Endodermal cell (in vitro differentiated cells): ENCODE data around the gene KCNJ1. TPM values are rescaled to one million over a fixed set of nuclear protein-coding genes. Genes with fewer than 3 reads are reported as not detected.

ENCODE experiments used
- DNase-seq: peaks from one replicate; pipeline ENCODE4 v3.0.0-alpha.2; 2017
- H3K27ac ChIP-seq: 2 replicates; pipeline ENCODE4 v1.5.1; 2013; ENCODE audit warnings: mild to moderate bottlenecking, low read depth, low read length, moderate library complexity
- H3K27me3 ChIP-seq: 2 replicates; pipeline ENCODE4 v1.6.1; 2013; ENCODE audit warnings: mild to moderate bottlenecking, low read length, moderate library complexity; ENCODE audit not compliant: insufficient read depth, control insufficient read depth, poor library complexity, severe bottlenecking
- H3K36me3 ChIP-seq: 2 replicates; pipeline ENCODE4 v1.7.0; 2013; ENCODE audit warnings: mild to moderate bottlenecking, low read length, moderate library complexity; ENCODE audit not compliant: control insufficient read depth, insufficient read depth
- H3K4me1 ChIP-seq: one replicate; pipeline ENCODE4 v1.7.0; 2013; ENCODE audit warnings: low read length; ENCODE audit not compliant: control insufficient read depth, insufficient read depth
- H3K4me3 ChIP-seq: 2 replicates; pipeline ENCODE4 v1.5.1; 2013; ENCODE audit warnings: mild to moderate bottlenecking, low read length, moderate library complexity
- H3K9ac ChIP-seq: 2 replicates; pipeline ENCODE4 v1.6.1; 2013; ENCODE audit warnings: mild to moderate bottlenecking, low read length, moderate library complexity; ENCODE audit not compliant: poor library complexity, severe bottlenecking; ENCODE audit errors: extremely low read depth
- H3K9me3 ChIP-seq: 2 replicates; pipeline ENCODE4 v1.6.1; 2013; ENCODE audit warnings: mild to moderate bottlenecking, low read length, moderate library complexity; ENCODE audit not compliant: control insufficient read depth
- H3K27ac Mint-ChIP-seq: 2 replicates; pipeline ENCODE4 v1.8.0; 2020; ENCODE audit warnings: mixed read lengths
- H3K27me3 Mint-ChIP-seq: 2 replicates; pipeline ENCODE4 v1.8.0; 2021; ENCODE audit warnings: mild to moderate bottlenecking, mixed read lengths; ENCODE audit not compliant: insufficient read depth
- H3K36me3 Mint-ChIP-seq: 2 replicates; pipeline ENCODE4 v1.8.0; 2020; ENCODE audit warnings: low read depth, mixed read lengths
- H3K4me1 Mint-ChIP-seq: 2 replicates; pipeline ENCODE4 v1.8.0; 2020; ENCODE audit warnings: mixed read lengths
- H3K4me3 Mint-ChIP-seq: 2 replicates; pipeline ENCODE4 v1.8.0; 2020; ENCODE audit warnings: mild to moderate bottlenecking, moderate library complexity, mixed read lengths
- H3K9me3 Mint-ChIP-seq: 2 replicates; pipeline ENCODE4 v1.8.0; 2020; ENCODE audit warnings: mild to moderate bottlenecking, mixed read lengths
- WGBS, 2 experiments: methylation state at CpG; one replicate each; pipeline versions ENCODE4 v1.1.5 to v1.1.7; 2013; ENCODE audit warnings: missing lambda C conversion rate in 2 of 2, mixed read lengths in 1 of 2; ENCODE audit not compliant: insufficient coverage in 1 of 2, insufficient read length in 1 of 2; 5-methylcytosine and 5-hydroxymethylcytosine counted together
- total RNA-seq, 2 donors: library from RNA; stranded (reverse); fragmentation: NEBNext Ultra II Directional in 1 of 2; extraction: Animal tissue kit (Norgen Biotek cat#: 25700) in 1 of 2; gene quantifications; 2 replicates in 1 of 2; 3 replicates in 1 of 2; pipeline ENCODE4 v1.2.1, GENCODE V29; 2021
- TF ChIP-seq, protein P1 (sequence below): fragments of 200-600 bp; sonication (generic); conservative IDR thresholded peaks from 2 replicates; pipeline ENCODE4 v1.5.0; 2021; ENCODE audit warnings: antibody characterized with exemption, mild to moderate bottlenecking

KCNJ1 gene
- total RNA-seq, 2 donors from 2014 or later, result not detected

DNA sequence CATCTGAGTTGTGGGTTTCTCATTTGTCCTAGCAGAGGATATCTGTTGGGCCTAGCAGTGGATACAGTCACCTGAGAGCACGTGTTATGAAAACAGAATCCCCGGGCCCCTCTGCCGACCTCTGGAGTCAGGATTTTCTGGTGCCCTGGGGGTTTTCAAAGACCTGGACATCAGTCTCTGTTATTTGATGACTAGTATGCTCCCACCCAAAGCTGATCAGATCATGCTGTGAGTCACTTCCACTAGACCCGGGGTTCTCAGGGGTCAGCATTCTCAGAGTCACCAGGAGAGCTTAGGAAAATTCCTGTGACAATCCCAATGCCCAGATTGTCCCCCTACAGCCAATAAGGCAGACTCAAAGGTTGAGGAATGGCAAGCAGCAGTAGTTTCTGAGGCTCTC, 38.7 kb downstream of the KCNJ1 start:
- Mint-ChIP-seq H3K36me3 (no peaks in the 10 kb centered on the region), H3K4me3 (no peak overlapping the region), H3K4me1 (peaks cover 5% of the 10 kb centered on the region), H3K27me3 (peaks cover 5% of the 10 kb centered on the region), H3K27ac (no peak overlapping the region), H3K9me3 (no peaks in the 10 kb centered on the region)
- Histone ChIP-seq H3K27ac (no peak overlapping the region), H3K27me3 (no peaks in the 10 kb centered on the region), H3K36me3 (no peaks in the 10 kb centered on the region), H3K4me1 (no peaks in the 10 kb centered on the region), H3K9me3 (no peaks in the 10 kb centered on the region), H3K9ac (no peak overlapping the region), H3K4me3 (no peak overlapping the region)
- no peak for DNase-seq
- 85 to 88% methylated on average over 4 of the region's 4 CpGs for WGBS, 2 experiments
- TF ChIP-seq, protein P1, sequence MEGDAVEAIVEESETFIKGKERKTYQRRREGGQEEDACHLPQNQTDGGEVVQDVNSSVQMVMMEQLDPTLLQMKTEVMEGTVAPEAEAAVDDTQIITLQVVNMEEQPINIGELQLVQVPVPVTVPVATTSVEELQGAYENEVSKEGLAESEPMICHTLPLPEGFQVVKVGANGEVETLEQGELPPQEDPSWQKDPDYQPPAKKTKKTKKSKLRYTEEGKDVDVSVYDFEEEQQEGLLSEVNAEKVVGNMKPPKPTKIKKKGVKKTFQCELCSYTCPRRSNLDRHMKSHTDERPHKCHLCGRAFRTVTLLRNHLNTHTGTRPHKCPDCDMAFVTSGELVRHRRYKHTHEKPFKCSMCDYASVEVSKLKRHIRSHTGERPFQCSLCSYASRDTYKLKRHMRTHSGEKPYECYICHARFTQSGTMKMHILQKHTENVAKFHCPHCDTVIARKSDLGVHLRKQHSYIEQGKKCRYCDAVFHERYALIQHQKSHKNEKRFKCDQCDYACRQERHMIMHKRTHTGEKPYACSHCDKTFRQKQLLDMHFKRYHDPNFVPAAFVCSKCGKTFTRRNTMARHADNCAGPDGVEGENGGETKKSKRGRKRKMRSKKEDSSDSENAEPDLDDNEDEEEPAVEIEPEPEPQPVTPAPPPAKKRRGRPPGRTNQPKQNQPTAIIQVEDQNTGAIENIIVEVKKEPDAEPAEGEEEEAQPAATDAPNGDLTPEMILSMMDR, result no peak

DNA sequence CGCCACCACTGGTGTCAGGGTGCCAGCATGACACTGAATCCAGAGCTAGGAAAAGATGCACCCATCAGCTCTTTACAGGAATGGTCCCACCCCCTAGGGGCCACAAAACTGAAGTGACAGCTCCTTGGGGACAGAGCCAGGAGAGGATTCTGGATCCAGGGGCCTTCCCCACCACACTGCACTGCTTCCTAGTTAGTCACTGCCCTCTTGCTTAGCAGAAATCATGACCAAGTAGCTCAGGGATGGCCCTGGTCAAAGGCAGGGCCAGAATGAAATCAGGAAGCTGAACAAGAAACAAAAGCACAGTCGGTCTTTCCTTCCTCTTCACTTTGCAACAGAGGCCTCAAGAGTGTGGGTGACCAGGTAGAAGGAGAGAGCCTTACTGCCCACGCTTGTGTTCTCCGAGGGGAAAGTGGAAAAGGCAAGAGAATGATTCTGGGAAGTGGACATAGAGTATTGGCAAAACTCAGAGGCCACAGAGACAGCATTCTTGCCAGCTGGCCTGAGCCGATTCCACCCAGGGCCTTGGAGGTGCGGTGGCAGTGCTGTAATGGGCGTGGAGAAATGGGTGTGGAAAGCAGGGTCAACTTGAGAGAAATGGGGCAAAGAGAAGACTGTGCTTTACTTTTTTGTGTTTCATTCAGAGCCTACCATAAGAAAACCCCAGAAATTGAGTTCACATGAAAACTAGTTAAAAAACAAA, 39.8 kb downstream of the KCNJ1 start:
- Mint-ChIP-seq H3K36me3 (no peaks in the 10 kb centered on the region), H3K4me1 (peaks cover 9% of the 10 kb centered on the region), H3K27ac (no peak overlapping the region)

DNA sequence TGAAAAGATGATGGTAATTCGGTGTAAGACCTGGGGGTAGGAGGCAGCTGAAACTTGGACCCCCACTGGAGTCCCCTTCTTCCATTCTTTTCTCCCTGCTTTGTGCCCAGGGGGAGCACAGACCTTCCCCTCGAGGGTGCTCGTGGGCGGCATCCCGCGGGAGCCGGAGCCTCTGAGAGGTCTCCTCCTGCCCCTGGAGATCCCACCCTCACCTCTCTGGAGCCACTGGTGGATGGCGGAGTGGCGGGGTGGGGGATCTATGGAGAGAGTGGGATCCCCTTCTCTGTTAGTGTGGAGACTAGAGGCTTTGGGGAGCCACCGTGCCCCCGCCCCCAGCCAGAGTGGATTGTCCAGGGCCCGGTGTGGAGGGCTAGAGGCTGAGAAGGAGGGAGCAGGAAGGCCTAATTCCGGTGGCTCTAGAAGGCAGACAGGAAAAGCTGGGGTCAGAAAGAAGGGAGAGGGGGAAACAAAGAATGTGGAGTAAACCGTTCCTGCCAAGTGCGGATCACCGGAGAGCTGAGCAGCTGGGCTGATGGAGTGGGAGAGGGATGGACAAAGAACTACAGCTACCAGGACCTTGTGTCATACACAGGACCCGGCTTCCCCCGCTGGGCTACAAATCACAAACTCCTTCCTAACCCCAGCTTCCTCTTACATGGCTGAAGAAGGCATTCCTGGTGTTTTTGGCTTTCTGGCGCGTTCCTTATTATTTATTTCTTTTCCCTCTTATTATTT, 41.9 kb downstream of the KCNJ1 start:
- Histone ChIP-seq H3K9me3 (no peaks in the 10 kb centered on the region), H3K4me1 (no peaks in the 10 kb centered on the region), H3K27me3 (no peaks in the 10 kb centered on the region), H3K27ac (no peak overlapping the region), H3K4me3 (no peak overlapping the region), H3K9ac (no peak overlapping the region), H3K36me3 (no peaks in the 10 kb centered on the region)
- WGBS, 2 experiments, result 95 to 98% methylated on average over 5 to 19 of the region's 20 CpGs
- no peaks in the 10 kb centered on the region for H3K9me3 Mint-ChIP-seq
- peaks cover 3% of the 10 kb centered on the region for H3K27me3 Mint-ChIP-seq
- no peak overlapping the region for H3K4me3 Mint-ChIP-seq
- no peaks in the 10 kb centered on the region for H3K36me3 Mint-ChIP-seq
- TF ChIP-seq, protein P1, result no peak
- DNase-seq, result no peak
- H3K4me1 Mint-ChIP-seq, result peaks cover 17% of the 10 kb centered on the region
- no peak overlapping the region for H3K27ac Mint-ChIP-seq

More for the DNA sequence above, 39.8 kb downstream of the KCNJ1 start:
- no peak overlapping the region for H3K4me3 ChIP-seq
- Mint-ChIP-seq H3K9me3 (no peaks in the 10 kb centered on the region), H3K27me3 (peaks cover 3% of the 10 kb centered on the region), H3K4me3 (no peak overlapping the region)
- no peak overlapping the region for H3K9ac ChIP-seq
- no peaks in the 10 kb centered on the region for H3K9me3 ChIP-seq
- DNase-seq, result no peak
- no peak overlapping the region for H3K27ac ChIP-seq
- no peaks in the 10 kb centered on the region for H3K4me1 ChIP-seq
- 93 to 96% methylated on average over 7 of the region's 7 CpGs for WGBS, 2 experiments
- TF ChIP-seq, protein P1, result peak; percentile 8
- H3K27me3 ChIP-seq, result no peaks in the 10 kb centered on the region
- H3K36me3 ChIP-seq, result no peaks in the 10 kb centered on the region
